Astrocyte (in vitro differentiated cells and primary cell): ENCODE measurements around the gene MOBP.

ENCODE experiments used
- EZH2 ChIP-seq: IDR thresholded peaks from 2 replicates; pipeline ENCODE4 v1.6.1; 2012; ENCODE audit warnings: mild to moderate bottlenecking, low read length, inconsistent platforms; ENCODE audit not compliant: insufficient read depth
- TF ChIP-seq, protein P1 (sequence below): IDR thresholded peaks from 2 replicates; pipeline ENCODE4 v1.5.1; 2011; ENCODE audit warnings: low read depth, mild to moderate bottlenecking, inconsistent platforms, low read length, moderate library complexity; ENCODE audit not compliant: insufficient read depth

DNA sequence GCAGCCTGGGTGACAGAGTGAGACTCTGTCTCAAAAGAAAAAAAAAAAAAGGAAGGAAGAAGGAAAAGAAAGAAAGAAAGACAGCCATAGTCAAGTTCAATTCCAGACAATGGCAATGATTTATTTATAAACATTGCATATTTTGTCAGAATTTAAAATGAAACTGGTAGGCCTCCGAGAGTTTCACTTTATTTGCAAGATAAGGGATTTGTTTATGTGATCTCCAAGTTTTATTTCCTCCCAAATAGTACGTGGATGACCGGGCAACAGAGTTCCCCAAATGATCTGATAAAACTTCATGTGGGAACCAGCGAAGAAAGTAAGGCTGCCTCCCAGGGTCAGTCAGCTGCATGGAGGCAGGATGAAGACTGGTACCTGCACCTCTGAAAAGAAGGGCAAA is 28.6 kb upstream of the MOBP start:
- no peak for TF ChIP-seq EZH2
- TF ChIP-seq, protein P1, sequence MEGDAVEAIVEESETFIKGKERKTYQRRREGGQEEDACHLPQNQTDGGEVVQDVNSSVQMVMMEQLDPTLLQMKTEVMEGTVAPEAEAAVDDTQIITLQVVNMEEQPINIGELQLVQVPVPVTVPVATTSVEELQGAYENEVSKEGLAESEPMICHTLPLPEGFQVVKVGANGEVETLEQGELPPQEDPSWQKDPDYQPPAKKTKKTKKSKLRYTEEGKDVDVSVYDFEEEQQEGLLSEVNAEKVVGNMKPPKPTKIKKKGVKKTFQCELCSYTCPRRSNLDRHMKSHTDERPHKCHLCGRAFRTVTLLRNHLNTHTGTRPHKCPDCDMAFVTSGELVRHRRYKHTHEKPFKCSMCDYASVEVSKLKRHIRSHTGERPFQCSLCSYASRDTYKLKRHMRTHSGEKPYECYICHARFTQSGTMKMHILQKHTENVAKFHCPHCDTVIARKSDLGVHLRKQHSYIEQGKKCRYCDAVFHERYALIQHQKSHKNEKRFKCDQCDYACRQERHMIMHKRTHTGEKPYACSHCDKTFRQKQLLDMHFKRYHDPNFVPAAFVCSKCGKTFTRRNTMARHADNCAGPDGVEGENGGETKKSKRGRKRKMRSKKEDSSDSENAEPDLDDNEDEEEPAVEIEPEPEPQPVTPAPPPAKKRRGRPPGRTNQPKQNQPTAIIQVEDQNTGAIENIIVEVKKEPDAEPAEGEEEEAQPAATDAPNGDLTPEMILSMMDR = no peak
